HepG2 (cell line): ENCODE measurements around the gene TRIM31. TPM values are rescaled to one million over a fixed set of nuclear protein-coding genes. Genes with fewer than 3 reads are reported as not detected.

Experiments
- ARHGAP35 ChIP-seq: sonication (generic); formaldehyde crosslinking; IDR thresholded peaks from 2 replicates; pipeline ENCODE4 v1.9.0; 2022; ENCODE audit warnings: mild to moderate bottlenecking, inconsistent platforms, moderate library complexity, missing genetic modification reagents, borderline replicate concordance
- ARID3A ChIP-seq: IDR thresholded peaks from 2 replicates; pipeline ENCODE4 v1.6.1; 2012; ENCODE audit warnings: low read depth, low read length, improper control_type of control experiment
- CENPBD1 ChIP-seq: sonication (generic); formaldehyde crosslinking; IDR thresholded peaks from 2 replicates; pipeline ENCODE4 v1.8.0; 2022; ENCODE audit warnings: missing genetic modification reagents, low read depth, mild to moderate bottlenecking, borderline replicate concordance
- FOXA1 ChIP-seq, 2 experiments: fragments of 450-650 bp in 1 of 2; sonication (generic) in 1 of 2; formaldehyde crosslinking in 1 of 2; IDR thresholded peaks; 2 replicates each; pipeline versions ENCODE4 v1.4.0 to v1.6.1; 2016 to 2020; ENCODE audit warnings: missing genetic modification reagents in 1 of 2
- GABPB1 ChIP-seq: IDR thresholded peaks from 2 replicates; pipeline ENCODE4 v1.6.1; 2016; ENCODE audit warnings: mild to moderate bottlenecking, missing genetic modification reagents, moderate library complexity, missing compliant biosample characterization
- HIVEP1 ChIP-seq: sonication (generic); formaldehyde crosslinking; IDR thresholded peaks from 2 replicates; pipeline ENCODE4 v1.4.0; 2020; ENCODE audit warnings: mild to moderate bottlenecking, missing genetic modification reagents
- HNF4G ChIP-seq, 2 experiments: sonication (generic) in 1 of 2; formaldehyde crosslinking in 1 of 2; IDR thresholded peaks; 2 replicates each; pipeline versions ENCODE4 v1.4.0 to v1.6.1; 2011 to 2020; ENCODE audit warnings: borderline replicate concordance in 2 of 2, low read depth in 2 of 2, mild to moderate bottlenecking in 2 of 2, low read length in 1 of 2, missing genetic modification reagents in 1 of 2, moderate library complexity in 1 of 2
- HOXD1 ChIP-seq: sonication (generic); formaldehyde crosslinking; IDR thresholded peaks from 2 replicates; pipeline ENCODE4 v1.5.0; 2020; ENCODE audit warnings: missing genetic modification reagents
- KAT2B ChIP-seq: fragments of 150-350 bp; IDR thresholded peaks from 2 replicates; pipeline ENCODE4 v1.6.1; 2014; ENCODE audit warnings: low read depth, low read length, borderline replicate concordance
- ONECUT2 ChIP-seq: sonication (generic); formaldehyde crosslinking; IDR thresholded peaks from 2 replicates; pipeline ENCODE4 v1.4.0; 2020; ENCODE audit warnings: missing genetic modification reagents
- POGZ ChIP-seq: sonication (generic); formaldehyde crosslinking; IDR thresholded peaks from 2 replicates; pipeline ENCODE4 v1.4.0; 2020; ENCODE audit warnings: mild to moderate bottlenecking, missing genetic modification reagents
- SP2 ChIP-seq: sonication (generic); formaldehyde crosslinking; IDR thresholded peaks from 2 replicates; pipeline ENCODE4 v1.5.1; 2020; ENCODE audit warnings: mild to moderate bottlenecking, missing genetic modification reagents
- TCF7L2 ChIP-seq: IDR thresholded peaks from 2 replicates; pipeline ENCODE4 v1.6.1; 2011; ENCODE audit warnings: mild to moderate bottlenecking, low read depth, low read length, moderate library complexity
- THAP7 ChIP-seq: sonication (generic); formaldehyde crosslinking; IDR thresholded peaks from 2 replicates; pipeline ENCODE4 v1.8.1; 2023; ENCODE audit warnings: mild to moderate bottlenecking, missing genetic modification reagents
- ZBTB1 ChIP-seq: sonication (generic); formaldehyde crosslinking; IDR thresholded peaks from 2 replicates; pipeline ENCODE4 v1.4.0; 2020; ENCODE audit warnings: missing genetic modification reagents, borderline replicate concordance
- ZNF143 ChIP-seq: sonication (generic); formaldehyde crosslinking; IDR thresholded peaks from 2 replicates; pipeline ENCODE4 v1.4.0; 2020; ENCODE audit warnings: missing genetic modification reagents
- ZNF451 ChIP-seq: sonication (generic); formaldehyde crosslinking; IDR thresholded peaks from 2 replicates; pipeline ENCODE4 v1.5.0; 2020; ENCODE audit warnings: mild to moderate bottlenecking, missing genetic modification reagents
- ZNF552 ChIP-seq: sonication (generic); formaldehyde crosslinking; IDR thresholded peaks from 2 replicates; pipeline ENCODE4 v1.9.0; 2022; ENCODE audit warnings: missing genetic modification reagents, mild to moderate bottlenecking, borderline replicate concordance
- ZNF564 ChIP-seq: sonication (generic); formaldehyde crosslinking; IDR thresholded peaks from 2 replicates; pipeline ENCODE4 v1.8.1; 2023; ENCODE audit warnings: mild to moderate bottlenecking, missing genetic modification reagents
- ZNF607 ChIP-seq: sonication (generic); formaldehyde crosslinking; IDR thresholded peaks from 2 replicates; pipeline ENCODE4 v1.5.1; 2020; ENCODE audit warnings: missing genetic modification reagents, mild to moderate bottlenecking, borderline replicate concordance
- ZNF672 ChIP-seq: sonication (generic); formaldehyde crosslinking; IDR thresholded peaks from 2 replicates; pipeline ENCODE4 v1.8.1; 2022; ENCODE audit warnings: missing genetic modification reagents
- polyA plus RNA-seq, 8 experiments: library from polyadenylated mRNA; depleted of rRNA in 3 of 8; stranded (reverse) in 7 of 8; unstranded in 1 of 8; fragments of >200 nt; fragmentation: Illumina TruSeq in 4 of 8; extraction: Trizol in 4 of 8; gene quantifications; 2 replicates each; pipeline versions ENCODE4 v1.2.1 to v1.2.3, GENCODE V29; 2011 to 2016; ENCODE audit warnings: low read depth in 4 of 8, missing spikeins in 1 of 8, mixed read lengths in 1 of 8; ENCODE audit not compliant: insufficient read depth in 1 of 8
- total RNA-seq, 5 experiments: library from RNA; depleted of rRNA; stranded (reverse); fragments of >200 nt; fragmentation: Illumina TruSeq; extraction: Trizol; gene quantifications; 2 replicates each; pipeline ENCODE4 v1.2.3, GENCODE V29; 2016; ENCODE audit warnings: low read depth in 1 of 5
- TF ChIP-seq, protein P1 (sequence below): fragments of 450-650 bp; IDR thresholded peaks from 2 replicates; pipeline ENCODE4 v1.6.1; 2016
- TF ChIP-seq, protein P2 (sequence below): sonication (generic); formaldehyde crosslinking; IDR thresholded peaks from 2 replicates; pipeline ENCODE4 v1.5.1; 2020; ENCODE audit warnings: mild to moderate bottlenecking, missing genetic modification reagents, moderate library complexity

Gene TRIM31
- total and polyA plus RNA-seq, 2 of the 13 experiments (the other 11 are each of a cell fraction or from before 2014, with no cell fraction given), result 0.13 to 0.51 TPM

GRCh38 chr6:30100585-30101443, 12.1 kb downstream of the TRIM31 start (continued):
- TF ChIP-seq TCF7L2 (no peak), ZNF672 (no peak), ZNF564 (peak; percentile 80), CENPBD1 (no peak), ZNF143 (no peak), HNF4G (IDR thresholded peaks at IDR 0.05; ENCODE audit: borderline replicate concordance, low read depth, low read length) (peak; percentile 47; the same call in 1 of the 2 replicates), HNF4G (CRISPR knock-in tag; IDR thresholded peaks at IDR 0.05; ENCODE audit: borderline replicate concordance, low read depth) (peak; percentile 76; the same call in 1 of the 2 replicates), ARHGAP35 (CRISPR knock-in tag) (peak; percentile 85; the same call in 1 of the 2 replicates), THAP7 (CRISPR knock-in tag) (peak; percentile 73; the same call in 1 of the 2 replicates), ZBTB1 (CRISPR knock-in tag) (no peak), SP2 (CRISPR knock-in tag) (no peak), POGZ (CRISPR knock-in tag) (peak; percentile 39; the same call in 1 of the 2 replicates), ZNF607 (CRISPR knock-in tag) (peak; percentile 61; the same call in 1 of the 2 replicates), HOXD1 (peak; percentile 45; the same call in 1 of the 2 replicates), ZNF451 (CRISPR knock-in tag) (peak; percentile 34; the same call in 1 of the 2 replicates), GABPB1 (CRISPR knock-in tag) (peak; percentile 87), ARID3A (0 out of 2 replicates have a peak, but pooled peaks have one; percentile 28), KAT2B (no peak), ONECUT2 (no peak), ZNF552 (CRISPR knock-in tag) (no peak), FOXA1 (IDR thresholded peaks at IDR 0.05) (0 out of 2 replicates have a peak, but pooled peaks have one; percentile 20), FOXA1 (CRISPR knock-in tag; IDR thresholded peaks at IDR 0.05) (peak; percentile 76; the same call in 1 of the 2 replicates), HIVEP1 (CRISPR knock-in tag) (peak; percentile 66)
- TF ChIP-seq, protein P1, sequence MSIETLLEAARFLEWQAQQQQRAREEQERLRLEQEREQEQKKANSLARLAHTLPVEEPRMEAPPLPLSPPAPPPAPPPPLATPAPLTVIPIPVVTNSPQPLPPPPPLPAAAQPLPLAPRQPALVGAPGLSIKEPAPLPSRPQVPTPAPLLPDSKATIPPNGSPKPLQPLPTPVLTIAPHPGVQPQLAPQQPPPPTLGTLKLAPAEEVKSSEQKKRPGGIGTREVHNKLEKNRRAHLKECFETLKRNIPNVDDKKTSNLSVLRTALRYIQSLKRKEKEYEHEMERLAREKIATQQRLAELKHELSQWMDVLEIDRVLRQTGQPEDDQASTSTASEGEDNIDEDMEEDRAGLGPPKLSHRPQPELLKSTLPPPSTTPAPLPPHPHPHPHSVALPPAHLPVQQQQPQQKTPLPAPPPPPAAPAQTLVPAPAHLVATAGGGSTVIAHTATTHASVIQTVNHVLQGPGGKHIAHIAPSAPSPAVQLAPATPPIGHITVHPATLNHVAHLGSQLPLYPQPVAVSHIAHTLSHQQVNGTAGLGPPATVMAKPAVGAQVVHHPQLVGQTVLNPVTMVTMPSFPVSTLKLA, result peak; percentile 29; the same call in 1 of the 2 replicates
- TF ChIP-seq, protein P2, sequence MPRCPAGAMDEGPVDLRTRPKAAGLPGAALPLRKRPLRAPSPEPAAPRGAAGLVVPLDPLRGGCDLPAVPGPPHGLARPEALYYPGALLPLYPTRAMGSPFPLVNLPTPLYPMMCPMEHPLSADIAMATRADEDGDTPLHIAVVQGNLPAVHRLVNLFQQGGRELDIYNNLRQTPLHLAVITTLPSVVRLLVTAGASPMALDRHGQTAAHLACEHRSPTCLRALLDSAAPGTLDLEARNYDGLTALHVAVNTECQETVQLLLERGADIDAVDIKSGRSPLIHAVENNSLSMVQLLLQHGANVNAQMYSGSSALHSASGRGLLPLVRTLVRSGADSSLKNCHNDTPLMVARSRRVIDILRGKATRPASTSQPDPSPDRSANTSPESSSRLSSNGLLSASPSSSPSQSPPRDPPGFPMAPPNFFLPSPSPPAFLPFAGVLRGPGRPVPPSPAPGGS (CRISPR knock-in tag), result no peak; the same call in none of the 2 replicates
